Gastroesophageal sphincter (tissue), 4 donors: ENCODE data around the gene DUSP23. TPM values are rescaled to one million over a fixed set of nuclear protein-coding genes. Genes with fewer than 3 reads are reported as not detected.

ENCODE experiments used
- ATAC-seq: fragments of 150-250 bp; one replicate; pipeline ENCODE4 v1.9.1; 2016; ENCODE audit warnings: mild to moderate bottlenecking, moderate library complexity
- H3K27ac ChIP-seq, 4 donors: fragments of 200-600 bp; sonication (generic) in 3 of 4; 1 replicate in 3 of 4; 2 replicates in 1 of 4; pipeline ENCODE4 v1.5.1; 2016 to 2019
- H3K27me3 ChIP-seq: fragments of 200-600 bp; sonication (generic); one replicate; pipeline ENCODE4 v1.5.1; 2019
- H3K36me3 ChIP-seq, 2 donors: fragments of 200-600 bp; sonication (generic); one replicate each; pipeline ENCODE4 v1.5.1; 2019; ENCODE audit warnings: control low read depth in 1 of 2
- H3K4me1 ChIP-seq, 3 donors: fragments of 200-600 bp; sonication (generic); 1 replicate in 2 of 3; 2 replicates in 1 of 3; pipeline ENCODE4 v1.5.1; 2016 to 2019; ENCODE audit warnings: control low read depth in 2 of 3
- H3K4me3 ChIP-seq, 2 donors: fragments of 200-600 bp; sonication (generic); one replicate each; pipeline ENCODE4 v1.5.1; 2019; ENCODE audit warnings: mild to moderate bottlenecking in 1 of 2, moderate library complexity in 1 of 2
- H3K9me3 ChIP-seq, 3 donors: fragments of 200-600 bp; sonication (generic); one replicate each; pipeline ENCODE4 v1.5.1; 2017 to 2019; ENCODE audit warnings: control low read depth in 2 of 3
- EP300 ChIP-seq: sonication (generic); formaldehyde crosslinking; IDR thresholded peaks from one replicate; pipeline ENCODE4 v1.6.1; 2017; ENCODE audit warnings: antibody characterized with exemption, mild to moderate bottlenecking
- POLR2A ChIP-seq, 2 donors: fragments of 450-650 bp; IDR thresholded peaks; one replicate each; pipeline ENCODE4 v1.6.1; 2017; ENCODE audit warnings: antibody characterized with exemption in 2 of 2, mild to moderate bottlenecking in 2 of 2, moderate library complexity in 1 of 2
- POLR2AphosphoS5 ChIP-seq: sonication (generic); formaldehyde crosslinking; IDR thresholded peaks from one replicate; pipeline ENCODE4 v1.6.1; 2017; ENCODE audit warnings: antibody characterized with exemption
- WGBS, 2 donors: methylation state at CpG; one replicate each; pipeline ENCODE4 v1.1.5; 2018; ENCODE audit warnings: low coverage in 1 of 2; 5-methylcytosine and 5-hydroxymethylcytosine counted together
- total RNA-seq, 4 donors: library from RNA; depleted of rRNA; stranded (reverse); fragments of >200 nt; gene quantifications; one replicate each; pipeline ENCODE4 v1.1.0, GENCODE V29; 2016
- TF ChIP-seq, protein P1 (sequence below), 4 experiments: fragments of 200-600 bp in 2 of 4; fragments of 450-650 bp in 2 of 4; sonication (generic) in 1 of 4; IDR thresholded peaks; one replicate each; pipeline ENCODE4 v1.5.1; 2017 to 2019; ENCODE audit warnings: antibody characterized with exemption in 4 of 4, mild to moderate bottlenecking in 2 of 4, moderate library complexity in 2 of 4

Gene DUSP23
- total RNA-seq, 4 donors from 2014 or later = 45.9 to 64.3 (median 56.4) TPM

DNA sequence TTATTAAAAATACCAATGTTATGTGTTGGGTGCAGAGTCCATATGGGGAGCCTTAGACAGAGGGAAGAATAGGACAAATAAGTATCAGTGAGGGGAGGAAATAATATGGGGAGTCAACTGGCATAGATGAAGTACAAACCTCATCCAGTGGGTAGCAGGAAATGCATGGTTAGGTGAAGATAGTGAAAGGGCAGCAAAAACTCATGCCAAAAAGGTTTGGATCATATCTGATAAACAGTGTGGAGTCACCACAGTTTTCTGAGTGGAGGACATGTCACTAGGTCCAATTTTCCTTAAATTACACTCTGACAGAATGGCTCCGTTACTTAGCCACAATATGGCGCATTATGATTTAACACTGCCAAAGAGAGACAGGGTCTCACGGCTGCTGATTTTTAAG, 10.3 kb downstream of the DUSP23 start:
- Histone ChIP-seq H3K27ac (no peak overlapping the region), H3K27me3 (peaks cover 44% of the 10 kb centered on the region), H3K4me1 (no peaks in the 10 kb centered on the region), H3K4me3 (no peak overlapping the region), H3K9me3 (no peaks in the 10 kb centered on the region), H3K36me3 (no peaks in the 10 kb centered on the region)
- no peak for ATAC-seq
- WGBS, 2 donors = 52 to 63% methylated on average over 3 of the region's 3 CpGs
- TF ChIP-seq POLR2A (IDR thresholded peaks at IDR 0.05) (no peak), POLR2AphosphoS5 (no peak), EP300 (no peak)
- TF ChIP-seq, protein P1, sequence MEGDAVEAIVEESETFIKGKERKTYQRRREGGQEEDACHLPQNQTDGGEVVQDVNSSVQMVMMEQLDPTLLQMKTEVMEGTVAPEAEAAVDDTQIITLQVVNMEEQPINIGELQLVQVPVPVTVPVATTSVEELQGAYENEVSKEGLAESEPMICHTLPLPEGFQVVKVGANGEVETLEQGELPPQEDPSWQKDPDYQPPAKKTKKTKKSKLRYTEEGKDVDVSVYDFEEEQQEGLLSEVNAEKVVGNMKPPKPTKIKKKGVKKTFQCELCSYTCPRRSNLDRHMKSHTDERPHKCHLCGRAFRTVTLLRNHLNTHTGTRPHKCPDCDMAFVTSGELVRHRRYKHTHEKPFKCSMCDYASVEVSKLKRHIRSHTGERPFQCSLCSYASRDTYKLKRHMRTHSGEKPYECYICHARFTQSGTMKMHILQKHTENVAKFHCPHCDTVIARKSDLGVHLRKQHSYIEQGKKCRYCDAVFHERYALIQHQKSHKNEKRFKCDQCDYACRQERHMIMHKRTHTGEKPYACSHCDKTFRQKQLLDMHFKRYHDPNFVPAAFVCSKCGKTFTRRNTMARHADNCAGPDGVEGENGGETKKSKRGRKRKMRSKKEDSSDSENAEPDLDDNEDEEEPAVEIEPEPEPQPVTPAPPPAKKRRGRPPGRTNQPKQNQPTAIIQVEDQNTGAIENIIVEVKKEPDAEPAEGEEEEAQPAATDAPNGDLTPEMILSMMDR (IDR thresholded peaks at IDR 0.05) = no peak

DNA sequence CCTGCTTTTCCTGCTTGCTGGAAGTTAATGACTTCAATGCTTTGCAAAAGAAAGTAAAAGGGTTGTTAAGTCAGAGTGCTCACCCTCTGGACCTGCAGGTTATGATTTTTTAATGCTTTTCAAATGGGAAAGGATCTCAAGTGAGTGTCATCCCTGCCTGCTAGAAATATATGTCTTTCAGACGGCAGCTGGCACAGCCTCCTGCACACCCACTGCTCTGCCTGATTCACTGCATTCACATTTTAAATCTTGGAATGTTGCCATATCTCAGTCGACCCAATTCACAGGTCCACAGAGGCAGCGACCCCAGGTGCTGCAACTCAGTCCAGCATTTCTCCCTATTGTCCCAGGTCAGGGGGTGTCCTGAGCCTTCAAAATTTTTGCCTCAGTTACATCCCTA, 10.7 kb downstream of the DUSP23 start:
- no peaks in the 10 kb centered on the region for H3K4me1 ChIP-seq
- no peak overlapping the region for H3K27ac ChIP-seq
- H3K27me3 ChIP-seq = peaks cover 44% of the 10 kb centered on the region
- ATAC-seq = no peak
- H3K9me3 ChIP-seq = no peaks in the 10 kb centered on the region
- WGBS, 2 donors = 17 to 20% methylated on average over 3 of the region's 3 CpGs
- no peak overlapping the region for H3K4me3 ChIP-seq
- no peaks in the 10 kb centered on the region for H3K36me3 ChIP-seq
- TF ChIP-seq, protein P1 (IDR thresholded peaks at IDR 0.05) = no peak
- TF ChIP-seq EP300 (no peak), POLR2AphosphoS5 (no peak), POLR2A (IDR thresholded peaks at IDR 0.05) (no peak)

DNA sequence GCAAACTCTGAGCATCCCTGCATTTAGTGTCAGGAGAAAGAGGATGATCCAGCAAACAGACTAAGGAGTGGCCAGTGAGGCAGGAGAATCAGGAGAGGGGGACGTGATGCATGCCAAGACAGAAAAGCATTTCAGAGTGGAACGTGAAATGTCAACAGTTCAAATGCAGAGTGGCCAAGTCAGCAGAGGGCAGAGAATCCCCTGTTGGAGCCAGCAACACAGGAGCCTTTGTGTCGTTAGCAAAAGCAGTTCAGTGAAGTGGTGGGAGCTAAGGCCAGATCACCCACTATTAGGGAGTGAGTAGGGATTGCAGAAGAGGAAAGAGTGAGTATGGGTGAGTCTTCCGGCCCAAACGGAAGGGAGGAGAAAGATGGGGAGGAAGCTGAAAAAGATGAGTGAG, 14.8 kb downstream of the DUSP23 start:
- H3K27ac ChIP-seq = no peak overlapping the region

DNA sequence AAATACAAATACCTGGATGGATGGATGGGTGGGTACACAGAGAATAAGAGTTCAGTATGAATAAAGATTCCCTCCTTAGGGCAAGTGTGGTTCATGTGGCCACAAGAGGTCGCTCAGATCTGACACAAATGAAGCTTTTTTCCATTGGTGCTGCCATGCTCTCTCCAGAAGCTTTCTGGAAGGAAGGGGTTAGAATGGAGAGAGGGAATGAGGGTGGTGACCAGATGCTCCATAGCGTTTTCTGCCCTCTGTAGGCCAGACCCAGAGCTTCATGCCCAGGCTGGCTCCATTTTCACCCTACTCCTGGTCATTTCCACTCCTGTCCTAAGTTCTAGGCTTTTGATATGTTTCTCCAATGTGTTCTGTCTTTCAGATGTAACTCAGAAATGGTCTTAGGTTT, 18.1 kb downstream of the DUSP23 start:
- ATAC-seq = peak; percentile 87
- H3K4me3 ChIP-seq = no peak overlapping the region
- H3K27me3 ChIP-seq = peaks cover 24% of the 10 kb centered on the region
- H3K36me3 ChIP-seq = no peaks in the 10 kb centered on the region
- TF ChIP-seq EP300 = no peak
- TF ChIP-seq, protein P1 (IDR thresholded peaks at IDR 0.05) = peak; percentile 58 to 80 (median 76)
- no peak for TF ChIP-seq POLR2A (IDR thresholded peaks at IDR 0.05)
- no peak overlapping the region for H3K27ac ChIP-seq
- H3K4me1 ChIP-seq = no peaks in the 10 kb centered on the region
- WGBS, 2 donors = 0 to 4% methylated on average over 2 of the region's 2 CpGs
- no peaks in the 10 kb centered on the region for H3K9me3 ChIP-seq

More for the DNA sequence above, 14.8 kb downstream of the DUSP23 start:
- TF ChIP-seq POLR2A (IDR thresholded peaks at IDR 0.05) (no peak), POLR2AphosphoS5 (no peak), EP300 (no peak)
- TF ChIP-seq, protein P1 (IDR thresholded peaks at IDR 0.05) = no peak
- H3K4me3 ChIP-seq = no peak overlapping the region
- peaks cover 52% of the 10 kb centered on the region for H3K27me3 ChIP-seq
- H3K36me3 ChIP-seq = no peaks in the 10 kb centered on the region
- WGBS, 2 donors = 21 to 33% methylated on average over 2 to 5 of the region's 5 CpGs
- no peak for ATAC-seq
- H3K9me3 ChIP-seq = no peaks in the 10 kb centered on the region
- H3K4me1 ChIP-seq = no peaks in the 10 kb centered on the region

DNA sequence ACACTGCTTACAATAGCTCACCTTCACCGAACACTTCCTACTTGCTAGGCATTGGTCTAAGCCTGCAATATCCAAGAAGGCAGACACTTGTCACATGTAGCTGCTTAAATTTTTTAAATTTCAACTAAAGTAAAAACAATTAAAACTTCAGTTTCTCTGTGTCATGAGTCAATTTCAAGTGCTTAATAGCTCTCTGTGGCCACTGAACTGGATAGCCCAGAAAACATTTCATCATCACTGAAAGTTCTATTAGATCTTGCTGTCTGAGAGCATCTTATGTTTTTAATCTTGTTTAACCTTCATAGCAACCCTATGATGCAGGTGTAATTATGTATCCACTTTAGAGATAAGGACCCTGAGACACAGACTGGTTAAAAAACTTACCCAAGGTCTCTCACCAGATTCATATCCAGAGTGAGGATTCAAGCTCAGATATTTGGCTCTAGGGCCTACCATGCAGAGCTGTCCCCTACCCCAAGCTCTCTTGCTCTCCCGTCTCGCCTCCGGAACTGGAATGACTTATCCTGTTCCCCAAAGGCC, 18.8 kb downstream of the DUSP23 start:
- ATAC-seq = no peak

More for the DNA sequence above, 18.8 kb downstream of the DUSP23 start:
- no peak overlapping the region for H3K4me3 ChIP-seq
- no peaks in the 10 kb centered on the region for H3K36me3 ChIP-seq
- no peak overlapping the region for H3K27ac ChIP-seq
- peaks cover 18% of the 10 kb centered on the region for H3K27me3 ChIP-seq
- 92 to 96% methylated on average over 4 of the region's 4 CpGs for WGBS, 2 donors
- no peaks in the 10 kb centered on the region for H3K4me1 ChIP-seq
- H3K9me3 ChIP-seq = no peaks in the 10 kb centered on the region
- TF ChIP-seq POLR2A (IDR thresholded peaks at IDR 0.05) (no peak), POLR2AphosphoS5 (no peak), EP300 (no peak)
- TF ChIP-seq, protein P1 (IDR thresholded peaks at IDR 0.05) = no peak
